ENCODE data around the gene TMEM213. TPM values are rescaled to one million over a fixed set of nuclear protein-coding genes. Genes with fewer than 3 reads are reported as not detected.

TMEM213 gene
- total and polyA plus RNA-seq, 2 of the 13 experiments (the other 11 are each of a cell fraction or from before 2014, with no cell fraction given), result not detected

- Histone ChIP-seq H4K20me1 (ENCODE audit: insufficient read depth, low read length) (no peaks in the 10 kb centered on the region), H3K9ac (ENCODE audit: insufficient read depth, low read depth, low read length) (no peak overlapping the region), H3K9me3 (ENCODE audit: low read length) (no peaks in the 10 kb centered on the region), H3K4me2 (ENCODE audit: low read depth, low read length) (no peak overlapping the region), H2AFZ (ENCODE audit: low read length) (no peak overlapping the region), H3K79me2 (ENCODE audit: insufficient read depth, low read length) (no peaks in the 10 kb centered on the region), H3K4me1 (ENCODE audit: insufficient read depth, low read length) (peaks cover 19% of the 10 kb centered on the region), H3K27me3 (ENCODE audit: control insufficient read depth in 1 of 2, insufficient read depth in 2 of 2, low read length in 2 of 2) (no peaks in the 10 kb centered on the region), H3K27ac (ENCODE audit: extremely low read length, insufficient read depth, low read length) (no peak overlapping the region), H3K4me3 (replicated peaks in 1 of 3; ENCODE audit: insufficient read depth in 1 of 3, low read depth in 2 of 3, low read length in 3 of 3) (no peak overlapping the region), H3K36me3 (replicated peaks in 1 of 2; ENCODE audit: control insufficient read depth in 1 of 2, insufficient read depth in 2 of 2, low read length in 2 of 2) (peaks cover 0 to 4% of the 10 kb centered on the region in 2 experiments; a peak in 1 of 5 replicates)
- BruUV-seq (replicated peaks), result no TSS peak
- WGBS (ENCODE audit: low lambda C conversion rate), result 96% methylated on average over 6 of the region's 6 CpGs
- intact Hi-C loops (cut with micrococcal nuclease; ENCODE audit: unreplicated experiment) (no loop called here), in situ Hi-C loops (cut with HindIII; ENCODE audit: extremely low pct_ligation_motif_present, low pct_unique_long_range_greater_than_20kb) (no loop called here)
- DNase-seq (ENCODE audit: low spot score), result no peak
- no peak for FAIRE-seq
- POLR2A ChIA-PET, result no interaction called here
- CTCF ChIA-PET (ENCODE audit: low intra/inter-chr PET ratio, low total read pairs), result no interaction called here
- ATAC-seq, result no peak
- no peak for TF ChIP-seq NCOR1 (IDR thresholded peaks at IDR 0.05; ENCODE audit: borderline replicate concordance, low read length)
- no peak for TF ChIP-seq SIN3B (IDR thresholded peaks at IDR 0.05; ENCODE audit: low read length)
- no peak for TF ChIP-seq KDM5B (CRISPR knock-in tag; IDR thresholded peaks at IDR 0.05; ENCODE audit: borderline replicate concordance)
- no peak for TF ChIP-seq ZNF34 (CRISPR knock-in tag; IDR thresholded peaks at IDR 0.05; ENCODE audit: borderline replicate concordance)
- no peak for TF ChIP-seq RCOR2 (CRISPR knock-in tag; IDR thresholded peaks at IDR 0.05)
These were observed 84.5 kb downstream of the TMEM213 start for GRCh38 chr7:138882249-138882648.

- Histone ChIP-seq H3K79me2 (ENCODE audit: insufficient read depth, low read length) (no peaks in the 10 kb centered on the region), H3K4me1 (ENCODE audit: insufficient read depth, low read length) (peaks cover 49% of the 10 kb centered on the region), H3K27me3 (ENCODE audit: control insufficient read depth in 1 of 2, insufficient read depth in 2 of 2, low read length in 2 of 2) (no peaks in the 10 kb centered on the region), H2AFZ (ENCODE audit: low read length) (no peak overlapping the region), H4K20me1 (ENCODE audit: insufficient read depth, low read length) (no peaks in the 10 kb centered on the region), H3K4me3 (replicated peaks in 1 of 3; ENCODE audit: insufficient read depth in 1 of 3, low read depth in 2 of 3, low read length in 3 of 3) (no peak overlapping the region), H3K9ac (ENCODE audit: insufficient read depth, low read depth, low read length) (no peak overlapping the region), H3K36me3 (replicated peaks in 1 of 2; ENCODE audit: control insufficient read depth in 1 of 2, insufficient read depth in 2 of 2, low read length in 2 of 2) (0 out of 5 replicates have a peak, but pooled peaks cover 0 to 4% of the 10 kb centered on the region in 2 experiments), H3K27ac (ENCODE audit: extremely low read length, insufficient read depth, low read length) (no peak overlapping the region), H3K4me2 (ENCODE audit: low read depth, low read length) (no peak overlapping the region), H3K9me3 (ENCODE audit: low read length) (no peaks in the 10 kb centered on the region)
- POLR2A ChIA-PET, result no interaction called here
- DNase-seq (ENCODE audit: low spot score) (no peak), ATAC-seq (peak; percentile 57), FAIRE-seq (no peak)
- no TSS peak for BruUV-seq (replicated peaks)
- CTCF ChIA-PET (ENCODE audit: low intra/inter-chr PET ratio, low total read pairs), result interaction anchor here (1.1 to 1.5 kb wide), 2 partner anchors 132 to 189 kb away, joined by 3 to 4 read pairs; no protein-coding TSS in a partner anchor
- WGBS (ENCODE audit: low lambda C conversion rate), result 87% methylated on average over 13 of the region's 13 CpGs
- in situ Hi-C loops (cut with HindIII; ENCODE audit: extremely low pct_ligation_motif_present, low pct_unique_long_range_greater_than_20kb), result loop anchor here (5.0 kb wide), 1 partner anchor 97 kb away; the partner anchor contains the start of gene KIAA1549
- TF ChIP-seq SPEN (CRISPR knock-in tag; IDR thresholded peaks at IDR 0.05; ENCODE audit: low read depth) (no peak), HOXA9 (CRISPR knock-in tag; IDR thresholded peaks at IDR 0.05; ENCODE audit: borderline replicate concordance) (no peak), MED8 (CRISPR knock-in tag; IDR thresholded peaks at IDR 0.05; ENCODE audit: insufficient replicate concordance) (no peak), CTCF (CRISPR knock-in tag; IDR thresholded peaks at IDR 0.05) (peak; percentile 23; the same call in 1 of the 2 replicates), ZNF83 (CRISPR knock-in tag; IDR thresholded peaks at IDR 0.05; ENCODE audit: borderline replicate concordance) (no peak)
- intact Hi-C loops (cut with micrococcal nuclease; ENCODE audit: unreplicated experiment), result loop anchor here (1.0 kb wide), 2 partner anchors 96 to 190 kb away; partner anchors contain the start of gene KIAA1549
These were observed 87.8 kb downstream of the TMEM213 start for GRCh38 chr7:138885383-138886147.

Measured in HepG2 (cell line).